Epithelial cell of proximal tubule (primary cell): ENCODE data around the gene RBM39. TPM values are rescaled to one million over a fixed set of nuclear protein-coding genes. Genes with fewer than 3 reads are reported as not detected.
"Not testable (repeated sequence)": the region's sequence is repeated elsewhere in the genome, so short reads cannot be mapped to it uniquely, and the experiment has no call there.

ENCODE experiments used
- DNase-seq: peaks from one replicate; pipeline ENCODE4 v3.0.0-alpha.2; 2011; ENCODE audit warnings: low read depth
- H3K4me3 ChIP-seq: 2 replicates; pipeline ENCODE4 v1.5.1; 2011; ENCODE audit warnings: low read depth, mild to moderate bottlenecking, low read length
- CTCF ChIP-seq: conservative IDR thresholded peaks from 2 replicates; pipeline ENCODE4 v1.5.1; 2012; ENCODE audit warnings: low read depth, mild to moderate bottlenecking, low read length
- total RNA-seq: library from RNA; depleted of rRNA; stranded (reverse); fragments of >200 nt; gene quantifications from 2 replicates; pipeline ENCODE4 v1.2.3, GENCODE V29; 2015

Gene RBM39
- total RNA-seq, 1 donor from 2014 or later = 148 TPM

DNA sequence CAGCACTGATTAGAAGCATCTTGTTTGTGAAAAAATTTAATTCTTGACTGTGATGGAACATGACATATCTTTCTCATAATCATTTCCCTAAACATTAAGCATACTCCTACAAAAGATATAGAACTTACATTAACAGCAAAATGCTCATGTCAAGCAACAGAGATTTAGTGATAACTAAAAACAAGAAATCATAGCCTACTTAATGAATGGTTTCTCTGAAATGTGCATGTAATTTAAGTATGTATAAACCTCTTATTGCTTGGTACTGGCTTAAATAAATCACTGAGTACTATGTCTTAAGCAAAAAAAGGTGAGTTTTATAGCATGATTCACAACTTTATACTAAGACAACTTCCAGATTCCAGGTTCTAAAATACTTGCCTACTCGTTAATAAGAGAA, 33.6 kb downstream of the RBM39 start:
- no peak for TF ChIP-seq CTCF
- DNase-seq = no peak
- H3K4me3 ChIP-seq = no peak overlapping the region

- not testable (repeated sequence) for H3K4me3 ChIP-seq, DNase-seq
Observed at GRCh38 chr20:35706591-35707529, 35.2 kb downstream of the RBM39 start.

DNA sequence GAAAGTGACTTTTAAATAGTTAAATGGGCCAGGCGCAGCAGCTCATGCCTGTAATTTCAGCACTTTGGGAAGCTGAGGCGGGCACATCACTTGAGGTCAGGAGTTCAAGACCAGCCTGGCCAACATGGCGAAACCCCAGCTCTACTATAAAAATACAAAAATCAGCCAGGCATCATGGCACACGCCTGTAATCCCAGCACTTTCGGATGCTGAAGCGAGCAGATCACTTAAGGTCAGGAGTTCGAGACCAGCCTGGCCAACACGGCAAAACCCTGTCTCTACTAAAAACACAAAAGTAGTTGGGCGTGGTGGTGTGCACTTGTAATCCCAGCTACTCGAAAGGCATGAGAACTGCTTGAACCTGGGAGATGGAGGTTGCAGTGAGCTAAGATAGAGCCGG, 36.2 kb downstream of the RBM39 start:
- H3K4me3 ChIP-seq, DNase-seq: not testable (repeated sequence)

GRCh38 chr20:35704514-35705261, 37.4 kb downstream of the RBM39 start:
- no peak for DNase-seq
- TF ChIP-seq CTCF = no peak
- H3K4me3 ChIP-seq = no peak overlapping the region

- TF ChIP-seq CTCF = no peak
- H3K4me3 ChIP-seq = no peak overlapping the region
- no peak for DNase-seq
Observed at GRCh38 chr20:35702824-35703695, 39.0 kb downstream of the RBM39 start.

DNA sequence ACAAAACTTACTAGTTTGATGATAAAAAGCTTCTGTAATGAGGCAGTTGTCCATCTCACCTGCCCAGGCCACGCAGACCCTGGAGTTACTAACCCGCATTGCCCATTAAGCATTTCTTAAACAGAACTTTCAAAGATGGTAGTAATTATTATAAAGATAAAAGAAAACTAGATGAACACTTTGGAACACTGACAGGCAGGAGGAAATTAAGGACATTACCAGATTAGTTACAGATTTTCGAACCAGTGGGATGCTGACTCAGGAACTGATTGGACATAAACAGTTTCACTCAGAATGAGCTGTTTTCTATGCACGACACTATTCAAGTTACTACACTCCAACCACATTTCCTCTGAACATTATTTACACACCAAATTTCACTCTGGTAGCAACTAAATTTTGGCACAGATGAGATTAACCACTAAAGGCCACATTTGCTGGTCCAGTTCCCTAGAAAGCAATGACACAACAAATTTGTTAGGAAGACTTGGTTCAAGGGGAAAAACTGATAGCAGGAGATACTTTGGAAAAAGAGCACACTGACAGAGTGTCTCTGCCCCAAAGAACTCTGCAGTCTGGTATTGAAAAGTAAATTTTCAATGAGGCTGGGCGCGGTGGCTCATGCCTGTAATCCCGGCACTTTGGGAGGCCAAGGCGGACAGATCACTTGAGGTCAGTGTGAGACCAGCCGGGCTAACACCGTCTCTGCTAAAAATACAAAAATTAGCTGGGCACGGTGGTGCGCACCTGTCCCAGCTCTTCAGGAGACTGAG, 39.8 kb downstream of the RBM39 start:
- no peak for TF ChIP-seq CTCF

GRCh38 chr20:35700625-35701148, 41.4 kb downstream of the RBM39 start:
- TF ChIP-seq CTCF = no peak
- no peak for DNase-seq
- peak overlapping the region; percentile 84 for H3K4me3 ChIP-seq

More for the DNA sequence above, 39.8 kb downstream of the RBM39 start:
- DNase-seq = no peak
- H3K4me3 ChIP-seq = no peak overlapping the region
